Lower lobe of right lung (tissue), 2 donors: ENCODE data around the gene RBBP9. TPM values are rescaled to one million over a fixed set of nuclear protein-coding genes. Genes with fewer than 3 reads are reported as not detected.

Source experiments
- ATAC-seq, 2 donors: fragments of 200-7000 bp; cut with Tn5 transposase; one replicate each; pipeline ENCODE4 v1.9.1; 2020 to 2022; ENCODE audit warnings: mild to moderate bottlenecking in 2 of 2, moderate library complexity in 2 of 2
- DNase-seq: peaks from one replicate; pipeline ENCODE4 v3.0.0-alpha.2; 2020
- H3K27ac ChIP-seq: fragments of 200-600 bp; one replicate; pipeline ENCODE4 v1.8.0; 2022
- H3K27me3 ChIP-seq: fragments of 200-600 bp; one replicate; pipeline ENCODE4 v1.8.0; 2022; ENCODE audit warnings: low read depth
- H3K36me3 ChIP-seq: fragments of 200-600 bp; one replicate; pipeline ENCODE4 v1.8.0; 2022; ENCODE audit warnings: mild to moderate bottlenecking
- H3K4me1 ChIP-seq: fragments of 200-600 bp; one replicate; pipeline ENCODE4 v1.8.0; 2022
- H3K4me3 ChIP-seq: fragments of 200-600 bp; one replicate; pipeline ENCODE4 v1.8.0; 2022; ENCODE audit warnings: mild to moderate bottlenecking
- H3K9me3 ChIP-seq: fragments of 200-600 bp; one replicate; pipeline ENCODE4 v1.8.0; 2022
- intact Hi-C: fragments of 100-400 bp; cut with DNase I; formaldehyde crosslinking; loops from one replicate; pipeline ENCODE4 v1.11.0; 2022
- microRNA-seq: library from miRNA; unstranded; fragments of <30 nt; microRNA quantifications from one replicate; pipeline ENCODE4 v1.2.0, GENCODE V29; 2020; ENCODE audit warnings: borderline number of aligned reads
- total RNA-seq: library from RNA; stranded (reverse); fragmentation: NEBNext Ultra II Directional; extraction: Animal tissue kit (Norgen Biotek cat#: 25700); gene quantifications from one replicate; pipeline ENCODE4 v1.2.1, GENCODE V29; 2021
- TF ChIP-seq, protein P1 (sequence below): fragments of 200-600 bp; IDR thresholded peaks from one replicate; pipeline ENCODE4 v1.8.0; 2022; ENCODE audit warnings: antibody characterized with exemption, mild to moderate bottlenecking
- donor health status: DM: no; HTN: yes; CAD: no; lungs with severe emphysema.

The RBBP9 gene
- total RNA-seq, 1 donor from 2014 or later = 15.3 TPM

- Histone ChIP-seq H3K27me3 (no peaks in the 10 kb centered on the region), H3K9me3 (no peaks in the 10 kb centered on the region), H3K27ac (no peak overlapping the region), H3K4me1 (no peaks in the 10 kb centered on the region), H3K36me3 (no peaks in the 10 kb centered on the region), H3K4me3 (no peak overlapping the region)
- DNase-seq (no peak), ATAC-seq (no peak)
- intact Hi-C loops = no loop called here
- TF ChIP-seq, protein P1, sequence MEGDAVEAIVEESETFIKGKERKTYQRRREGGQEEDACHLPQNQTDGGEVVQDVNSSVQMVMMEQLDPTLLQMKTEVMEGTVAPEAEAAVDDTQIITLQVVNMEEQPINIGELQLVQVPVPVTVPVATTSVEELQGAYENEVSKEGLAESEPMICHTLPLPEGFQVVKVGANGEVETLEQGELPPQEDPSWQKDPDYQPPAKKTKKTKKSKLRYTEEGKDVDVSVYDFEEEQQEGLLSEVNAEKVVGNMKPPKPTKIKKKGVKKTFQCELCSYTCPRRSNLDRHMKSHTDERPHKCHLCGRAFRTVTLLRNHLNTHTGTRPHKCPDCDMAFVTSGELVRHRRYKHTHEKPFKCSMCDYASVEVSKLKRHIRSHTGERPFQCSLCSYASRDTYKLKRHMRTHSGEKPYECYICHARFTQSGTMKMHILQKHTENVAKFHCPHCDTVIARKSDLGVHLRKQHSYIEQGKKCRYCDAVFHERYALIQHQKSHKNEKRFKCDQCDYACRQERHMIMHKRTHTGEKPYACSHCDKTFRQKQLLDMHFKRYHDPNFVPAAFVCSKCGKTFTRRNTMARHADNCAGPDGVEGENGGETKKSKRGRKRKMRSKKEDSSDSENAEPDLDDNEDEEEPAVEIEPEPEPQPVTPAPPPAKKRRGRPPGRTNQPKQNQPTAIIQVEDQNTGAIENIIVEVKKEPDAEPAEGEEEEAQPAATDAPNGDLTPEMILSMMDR = no peak
Observed at GRCh38 chr20:18456600-18456999, 40.4 kb downstream of the RBBP9 start.

DNA sequence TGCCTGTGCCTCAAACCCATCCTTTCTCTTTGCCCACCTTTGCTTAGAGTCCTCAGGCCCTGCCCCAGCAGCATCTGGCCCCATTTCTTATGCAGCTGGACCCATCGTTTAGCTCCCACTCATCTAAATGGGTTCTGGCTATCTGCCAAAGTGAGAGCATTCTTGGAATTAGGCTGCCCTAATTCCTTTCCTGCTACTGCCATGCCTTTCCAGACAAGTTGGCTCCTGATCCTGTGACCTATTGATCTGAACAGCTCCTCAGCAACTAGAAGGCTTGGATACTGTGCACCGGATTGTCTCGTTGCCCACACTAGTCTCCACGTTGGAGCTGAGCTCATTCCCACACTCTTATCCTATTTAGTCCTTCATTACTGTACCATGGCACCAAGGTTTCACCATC, 53.1 kb downstream of the RBBP9 start:
- Histone ChIP-seq H3K4me1 (peaks cover 8% of the 10 kb centered on the region), H3K9me3 (no peaks in the 10 kb centered on the region), H3K4me3 (no peak overlapping the region), H3K36me3 (no peaks in the 10 kb centered on the region), H3K27me3 (no peaks in the 10 kb centered on the region), H3K27ac (no peak overlapping the region)
- intact Hi-C loops = no loop called here
- TF ChIP-seq, protein P1 = no peak
- ATAC-seq (no peak), DNase-seq (no peak)

GRCh38 chr20:18440403-18440802, 56.6 kb downstream of the RBBP9 start:
- Histone ChIP-seq H3K36me3 (no peaks in the 10 kb centered on the region), H3K27me3 (no peaks in the 10 kb centered on the region), H3K9me3 (no peaks in the 10 kb centered on the region), H3K4me1 (peaks cover 8% of the 10 kb centered on the region), H3K4me3 (no peak overlapping the region), H3K27ac (no peak overlapping the region)
- TF ChIP-seq, protein P1 = no peak
- intact Hi-C loops = no loop called here
- no peak for DNase-seq
- ATAC-seq = no peak

GRCh38 chr20:18436847-18437246, 60.2 kb downstream of the RBBP9 start:
- no peak overlapping the region for H3K27ac ChIP-seq
- ATAC-seq (no peak), DNase-seq (no peak)
- no peak overlapping the region for H3K4me3 ChIP-seq
- H3K4me1 ChIP-seq = no peaks in the 10 kb centered on the region
- intact Hi-C loops = no loop called here
- TF ChIP-seq, protein P1 = no peak
- H3K9me3 ChIP-seq = no peaks in the 10 kb centered on the region
- no peaks in the 10 kb centered on the region for H3K36me3 ChIP-seq
- no peaks in the 10 kb centered on the region for H3K27me3 ChIP-seq

Small RNA genes lying within 50 kb of the gene (microRNA-seq; reads per million reads assigned to microRNA genes)
- not detected for gene MIR3192

Other genes with a start within 250 kb of the RBBP9 start
- 12.4 TPM for gene ZNF133, start 208.7 kb downstream of the RBBP9 start, total RNA-seq
- 3.4 TPM for gene DZANK1, start 30.2 kb downstream of the RBBP9 start, total RNA-seq
- 6.6 TPM for gene POLR3F, start 29.8 kb downstream of the RBBP9 start, total RNA-seq
- gene SEC23B, start 10.7 kb upstream of the RBBP9 start, total RNA-seq = 51.2 TPM
- 56.4 TPM for gene SMIM26, start 70.2 kb upstream of the RBBP9 start, total RNA-seq
- 15.7 TPM for gene DTD1, start 90.8 kb upstream of the RBBP9 start, total RNA-seq